ENCODE measurements around the gene VSIG10.
"Not testable (repeated sequence)": the region's sequence is repeated elsewhere in the genome, so short reads cannot be mapped to it uniquely, and the experiment has no call there.

The VSIG10 gene

GRCh38 chr12:118103601-118104382, at the start of gene VSIG10:
Gene VSIG10, minus strand, starts transcription at chr12:118104011. Its CDS starts 340 bp downstream, at chr12:118103671.
- DNase-seq, result no peak

- no peak for DNase-seq
Measured at GRCh38 chr12:118151755-118152154, 47.9 kb upstream of the VSIG10 start.

GRCh38 chr12:118150625-118151024, 46.8 kb upstream of the VSIG10 start:
- DNase-seq, result no peak

- no peak for DNase-seq
Measured at GRCh38 chr12:118148287-118148686, 44.5 kb upstream of the VSIG10 start.

- no peak for DNase-seq
Measured at GRCh38 chr12:118145798-118146156, 42.0 kb upstream of the VSIG10 start.

- DNase-seq, result no peak
Measured at GRCh38 chr12:118145113-118145797, 41.4 kb upstream of the VSIG10 start.

GRCh38 chr12:118144499-118144898, 40.7 kb upstream of the VSIG10 start:
- no peak for DNase-seq

GRCh38 chr12:118140825-118141224, 37.0 kb upstream of the VSIG10 start:
- no peak for DNase-seq

GRCh38 chr12:118137148-118137678, 33.4 kb upstream of the VSIG10 start:
- DNase-seq, result no peak

- peak; percentile 20 for DNase-seq
Measured at GRCh38 chr12:118136559-118137003, 32.8 kb upstream of the VSIG10 start.

GRCh38 chr12:118135788-118136558, 32.2 kb upstream of the VSIG10 start, which contains the start of gene PEBP1:
Gene PEBP1, plus strand, starts transcription at chr12:118136124. Its CDS starts 86 bp downstream, at chr12:118136210.
- DNase-seq, result peak; percentile 89

- DNase-seq, result not testable (repeated sequence)
Measured at GRCh38 chr12:118129436-118129835, 25.6 kb upstream of the VSIG10 start.

GRCh38 chr12:118127867-118128266, 24.1 kb upstream of the VSIG10 start:
- no peak for DNase-seq

- no peak for DNase-seq
Measured at GRCh38 chr12:118126119-118126757, 22.4 kb upstream of the VSIG10 start.

GRCh38 chr12:118125743-118126118, 21.9 kb upstream of the VSIG10 start:
- DNase-seq, result no peak

GRCh38 chr12:118124333-118124874, 20.6 kb upstream of the VSIG10 start:
- DNase-seq, result no peak

GRCh38 chr12:118122264-118122663, 18.5 kb upstream of the VSIG10 start:
- DNase-seq, result no peak

GRCh38 chr12:118120579-118121363, 17.0 kb upstream of the VSIG10 start:
- DNase-seq, result peak; percentile 51

GRCh38 chr12:118119449-118119879, 15.7 kb upstream of the VSIG10 start:
- no peak for DNase-seq

GRCh38 chr12:118109088-118109487, 5.3 kb upstream of the VSIG10 start:
- no peak for DNase-seq

- no peak for DNase-seq
Measured at GRCh38 chr12:118107694-118108093, 3.9 kb upstream of the VSIG10 start.
